ENCODE results near the gene ASS1. TPM values are rescaled to one million over a fixed set of nuclear protein-coding genes. Genes with fewer than 3 reads are reported as not detected.
A peak's percentile ranks its signal among the peaks of the same experiment; 100 is the strongest.

Gene ASS1
- total and polyA plus RNA-seq, 2 of the 13 experiments (the other 11 are each of a cell fraction or from before 2014, with no cell fraction given): 77.6 to 122 TPM

DNA sequence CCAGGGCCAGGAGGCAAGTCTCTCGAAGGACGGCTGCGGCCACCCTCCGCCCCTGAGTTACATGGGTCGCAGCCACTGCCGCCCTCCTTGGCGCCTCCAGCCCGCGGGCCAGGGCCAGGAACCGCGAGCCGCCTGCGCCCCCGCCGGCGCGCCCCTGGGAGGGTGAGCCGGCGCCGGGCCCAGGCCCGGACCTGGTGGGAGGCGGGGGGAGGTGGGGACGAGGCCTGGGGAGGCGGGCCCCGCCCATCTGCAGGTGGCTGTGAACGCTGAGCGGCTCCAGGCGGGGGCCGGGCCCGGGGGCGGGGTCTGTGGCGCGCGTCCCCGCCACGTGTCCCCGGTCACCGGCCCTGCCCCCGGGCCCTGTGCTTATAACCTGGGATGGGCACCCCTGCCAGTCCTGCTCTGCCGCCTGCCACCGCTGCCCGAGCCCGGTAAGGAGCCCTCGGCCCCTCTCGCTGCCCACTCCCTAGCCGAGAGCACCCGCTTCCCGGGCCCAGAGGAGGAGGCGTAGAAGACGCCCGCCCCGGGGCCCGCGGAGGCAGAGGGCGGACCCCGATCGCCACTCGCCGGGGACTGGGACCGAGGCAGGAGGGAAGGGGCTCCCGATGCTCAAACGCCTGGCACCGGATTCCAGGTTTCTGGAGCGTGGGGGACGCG is at the start of gene ASS1 (continued):
- TF ChIP-seq, protein P1, sequence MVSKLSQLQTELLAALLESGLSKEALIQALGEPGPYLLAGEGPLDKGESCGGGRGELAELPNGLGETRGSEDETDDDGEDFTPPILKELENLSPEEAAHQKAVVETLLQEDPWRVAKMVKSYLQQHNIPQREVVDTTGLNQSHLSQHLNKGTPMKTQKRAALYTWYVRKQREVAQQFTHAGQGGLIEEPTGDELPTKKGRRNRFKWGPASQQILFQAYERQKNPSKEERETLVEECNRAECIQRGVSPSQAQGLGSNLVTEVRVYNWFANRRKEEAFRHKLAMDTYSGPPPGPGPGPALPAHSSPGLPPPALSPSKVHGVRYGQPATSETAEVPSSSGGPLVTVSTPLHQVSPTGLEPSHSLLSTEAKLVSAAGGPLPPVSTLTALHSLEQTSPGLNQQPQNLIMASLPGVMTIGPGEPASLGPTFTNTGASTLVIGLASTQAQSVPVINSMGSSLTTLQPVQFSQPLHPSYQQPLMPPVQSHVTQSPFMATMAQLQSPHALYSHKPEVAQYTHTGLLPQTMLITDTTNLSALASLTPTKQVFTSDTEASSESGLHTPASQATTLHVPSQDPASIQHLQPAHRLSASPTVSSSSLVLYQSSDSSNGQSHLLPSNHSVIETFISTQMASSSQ (IDR thresholded peaks at IDR 0.05; ENCODE audit: low read depth): no peak
- TF ChIP-seq, protein P1 (CRISPR knock-in tag; IDR thresholded peaks at IDR 0.05; ENCODE audit: borderline replicate concordance): no peak
- TF ChIP-seq, protein P2, sequence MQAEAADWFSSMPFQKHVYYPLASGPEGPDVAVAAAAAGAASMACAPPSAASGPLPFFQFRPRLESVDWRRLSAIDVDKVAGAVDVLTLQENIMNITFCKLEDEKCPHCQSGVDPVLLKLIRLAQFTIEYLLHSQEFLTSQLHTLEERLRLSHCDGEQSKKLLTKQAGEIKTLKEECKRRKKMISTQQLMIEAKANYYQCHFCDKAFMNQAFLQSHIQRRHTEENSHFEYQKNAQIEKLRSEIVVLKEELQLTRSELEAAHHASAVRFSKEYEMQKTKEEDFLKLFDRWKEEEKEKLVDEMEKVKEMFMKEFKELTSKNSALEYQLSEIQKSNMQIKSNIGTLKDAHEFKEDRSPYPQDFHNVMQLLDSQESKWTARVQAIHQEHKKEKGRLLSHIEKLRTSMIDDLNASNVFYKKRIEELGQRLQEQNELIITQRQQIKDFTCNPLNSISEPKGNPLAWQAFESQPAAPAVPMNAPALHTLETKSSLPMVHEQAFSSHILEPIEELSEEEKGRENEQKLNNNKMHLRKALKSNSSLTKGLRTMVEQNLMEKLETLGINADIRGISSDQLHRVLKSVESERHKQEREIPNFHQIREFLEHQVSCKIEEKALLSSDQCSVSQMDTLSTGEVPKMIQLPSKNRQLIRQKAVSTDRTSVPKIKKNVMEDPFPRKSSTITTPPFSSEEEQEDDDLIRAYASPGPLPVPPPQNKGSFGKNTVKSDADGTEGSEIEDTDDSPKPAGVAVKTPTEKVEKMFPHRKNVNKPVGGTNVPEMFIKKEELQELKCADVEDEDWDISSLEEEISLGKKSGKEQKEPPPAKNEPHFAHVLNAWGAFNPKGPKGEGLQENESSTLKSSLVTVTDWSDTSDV (CRISPR knock-in tag; IDR thresholded peaks at IDR 0.05): 0 out of 2 replicates have a peak, but pooled peaks have one; percentile 18
- TF ChIP-seq ZNF747 (CRISPR knock-in tag; IDR thresholded peaks at IDR 0.05; ENCODE audit: borderline replicate concordance): no peak
- TF ChIP-seq ZNF776 (CRISPR knock-in tag; IDR thresholded peaks at IDR 0.05): no peak
- no peak for TF ChIP-seq SMC3 (IDR thresholded peaks at IDR 0.05; ENCODE audit: low read length)
- TF ChIP-seq TCF7 (IDR thresholded peaks at IDR 0.05; ENCODE audit: low read depth): no peak
- TF ChIP-seq, protein P3, sequence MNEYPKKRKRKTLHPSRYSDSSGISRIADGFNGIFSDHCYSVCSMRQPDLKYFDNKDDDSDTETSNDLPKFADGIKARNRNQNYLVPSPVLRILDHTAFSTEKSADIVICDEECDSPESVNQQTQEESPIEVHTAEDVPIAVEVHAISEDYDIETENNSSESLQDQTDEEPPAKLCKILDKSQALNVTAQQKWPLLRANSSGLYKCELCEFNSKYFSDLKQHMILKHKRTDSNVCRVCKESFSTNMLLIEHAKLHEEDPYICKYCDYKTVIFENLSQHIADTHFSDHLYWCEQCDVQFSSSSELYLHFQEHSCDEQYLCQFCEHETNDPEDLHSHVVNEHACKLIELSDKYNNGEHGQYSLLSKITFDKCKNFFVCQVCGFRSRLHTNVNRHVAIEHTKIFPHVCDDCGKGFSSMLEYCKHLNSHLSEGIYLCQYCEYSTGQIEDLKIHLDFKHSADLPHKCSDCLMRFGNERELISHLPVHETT (CRISPR knock-in tag; conservative IDR thresholded peaks at IDR 0.05): no peak
- TF ChIP-seq, protein P4, sequence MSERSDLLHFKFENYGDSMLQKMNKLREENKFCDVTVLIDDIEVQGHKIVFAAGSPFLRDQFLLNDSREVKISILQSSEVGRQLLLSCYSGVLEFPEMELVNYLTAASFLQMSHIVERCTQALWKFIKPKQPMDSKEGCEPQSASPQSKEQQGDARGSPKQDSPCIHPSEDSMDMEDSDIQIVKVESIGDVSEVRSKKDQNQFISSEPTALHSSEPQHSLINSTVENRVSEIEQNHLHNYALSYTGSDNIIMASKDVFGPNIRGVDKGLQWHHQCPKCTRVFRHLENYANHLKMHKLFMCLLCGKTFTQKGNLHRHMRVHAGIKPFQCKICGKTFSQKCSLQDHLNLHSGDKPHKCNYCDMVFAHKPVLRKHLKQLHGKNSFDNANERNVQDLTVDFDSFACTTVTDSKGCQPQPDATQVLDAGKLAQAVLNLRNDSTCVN (CRISPR knock-in tag; IDR thresholded peaks at IDR 0.05; ENCODE audit: borderline replicate concordance): no peak
- peak; percentile 38; the same call in 1 of the 2 replicates for TF ChIP-seq TAF1 (CRISPR knock-in tag; IDR thresholded peaks at IDR 0.05)
- TF ChIP-seq SIN3A (IDR thresholded peaks at IDR 0.05; ENCODE audit: borderline replicate concordance, low read depth, low read length): 0 out of 2 replicates have a peak, but pooled peaks have one; percentile 50
- TF ChIP-seq ZBTB8A (CRISPR knock-in tag; IDR thresholded peaks at IDR 0.05; ENCODE audit: borderline replicate concordance, low read depth): no peak
- TF ChIP-seq, protein P5, sequence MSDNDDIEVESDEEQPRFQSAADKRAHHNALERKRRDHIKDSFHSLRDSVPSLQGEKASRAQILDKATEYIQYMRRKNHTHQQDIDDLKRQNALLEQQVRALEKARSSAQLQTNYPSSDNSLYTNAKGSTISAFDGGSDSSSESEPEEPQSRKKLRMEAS (IDR thresholded peaks at IDR 0.05): peak; percentile 71
- TF ChIP-seq ZFX (CRISPR knock-in tag; IDR thresholded peaks at IDR 0.05; ENCODE audit: low read depth): peak; percentile 56
- no peak for TF ChIP-seq STAT5B (CRISPR knock-in tag; IDR thresholded peaks at IDR 0.05)
- TF ChIP-seq MZF1 (CRISPR knock-in tag; IDR thresholded peaks at IDR 0.05; ENCODE audit: borderline replicate concordance): no peak
- no peak for TF ChIP-seq ZMYM2 (CRISPR knock-in tag; IDR thresholded peaks at IDR 0.05)

All from HepG2 (cell line).